ENCODE measurements around the gene NCKAP5.

NCKAP5 gene

GRCh38 chr2:132772340-132772739, 795.9 kb downstream of the NCKAP5 start:
- TF ChIP-seq POLR2AphosphoS5 (IDR thresholded peaks at IDR 0.05; ENCODE audit: low read depth, low read length) (no peak), FOXP2 (optimal IDR thresholded peaks at IDR 0.05; ENCODE audit: borderline replicate concordance, extremely low read depth, extremely low read length, insufficient read depth) (no peak), TAF1 (IDR thresholded peaks at IDR 0.05; ENCODE audit: borderline replicate concordance, insufficient read depth, low read length) (no peak), REST (IDR thresholded peaks at IDR 0.05; ENCODE audit: insufficient read depth in 1 of 2, low read depth in 2 of 2, low read length in 2 of 2) (no peak), SIN3A (IDR thresholded peaks at IDR 0.05; ENCODE audit: borderline replicate concordance, insufficient read depth, low read length) (no peak)

DNA sequence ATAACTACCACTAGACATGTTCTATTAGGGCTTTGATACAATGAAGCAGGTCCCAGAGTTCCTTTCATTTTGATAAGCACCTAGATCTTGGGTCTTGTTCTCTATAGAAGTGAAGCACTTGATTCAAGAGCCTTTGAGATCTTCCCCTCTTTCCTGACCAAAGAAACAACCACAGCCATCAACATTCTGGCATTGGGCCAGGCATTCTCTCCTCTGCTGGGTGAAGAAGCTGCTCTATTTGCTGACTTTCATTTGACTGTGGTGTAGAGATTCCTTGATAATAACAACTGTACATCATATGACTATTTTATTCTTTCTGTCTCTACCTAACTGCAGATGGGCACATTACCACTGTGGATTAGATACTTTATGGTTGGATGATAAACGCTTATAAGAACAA, 801.7 kb downstream of the NCKAP5 start:
- TF ChIP-seq SIN3A (IDR thresholded peaks at IDR 0.05; ENCODE audit: borderline replicate concordance, insufficient read depth, low read length) (no peak), POLR2AphosphoS5 (IDR thresholded peaks at IDR 0.05; ENCODE audit: low read depth, low read length) (no peak), FOXP2 (optimal IDR thresholded peaks at IDR 0.05; ENCODE audit: borderline replicate concordance, extremely low read depth, extremely low read length, insufficient read depth) (no peak), REST (IDR thresholded peaks at IDR 0.05; ENCODE audit: insufficient read depth in 1 of 2, low read depth in 2 of 2, low read length in 2 of 2) (no peak), TAF1 (IDR thresholded peaks at IDR 0.05; ENCODE audit: borderline replicate concordance, insufficient read depth, low read length) (no peak)

- TF ChIP-seq POLR2AphosphoS5 (IDR thresholded peaks at IDR 0.05; ENCODE audit: low read depth, low read length) (no peak), TAF1 (IDR thresholded peaks at IDR 0.05; ENCODE audit: borderline replicate concordance, insufficient read depth, low read length) (no peak), REST (IDR thresholded peaks at IDR 0.05; ENCODE audit: insufficient read depth in 1 of 2, low read depth in 2 of 2, low read length in 2 of 2) (no peak), SIN3A (IDR thresholded peaks at IDR 0.05; ENCODE audit: borderline replicate concordance, insufficient read depth, low read length) (no peak), FOXP2 (optimal IDR thresholded peaks at IDR 0.05; ENCODE audit: borderline replicate concordance, extremely low read depth, extremely low read length, insufficient read depth) (no peak)
Observed at GRCh38 chr2:132761437-132761836, 806.8 kb downstream of the NCKAP5 start.

DNA sequence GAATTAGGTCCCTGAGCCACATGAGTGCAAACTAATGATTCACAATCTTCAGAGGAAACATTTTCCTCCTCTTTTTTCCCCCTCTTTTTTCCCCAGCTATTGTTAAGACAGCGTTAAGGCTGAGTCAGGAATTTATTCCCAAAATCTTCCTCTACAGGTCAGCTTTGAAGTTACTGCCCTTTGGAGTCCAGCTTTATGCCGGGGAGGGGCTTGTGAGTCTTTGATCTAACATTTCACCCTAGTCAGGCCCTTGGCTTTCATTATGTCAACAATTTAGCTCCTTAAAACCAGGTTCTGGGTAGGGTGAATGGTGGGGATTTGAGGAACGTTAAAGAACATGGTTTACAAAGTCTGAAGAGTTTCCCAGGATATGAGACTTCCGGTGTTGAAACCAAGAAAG, 807.3 kb downstream of the NCKAP5 start:
- TF ChIP-seq REST (IDR thresholded peaks at IDR 0.05; ENCODE audit: insufficient read depth in 1 of 2, low read depth in 2 of 2, low read length in 2 of 2) (no peak), SIN3A (IDR thresholded peaks at IDR 0.05; ENCODE audit: borderline replicate concordance, insufficient read depth, low read length) (no peak), POLR2AphosphoS5 (IDR thresholded peaks at IDR 0.05; ENCODE audit: low read depth, low read length) (no peak), TAF1 (IDR thresholded peaks at IDR 0.05; ENCODE audit: borderline replicate concordance, insufficient read depth, low read length) (no peak), FOXP2 (optimal IDR thresholded peaks at IDR 0.05; ENCODE audit: borderline replicate concordance, extremely low read depth, extremely low read length, insufficient read depth) (no peak)

DNA sequence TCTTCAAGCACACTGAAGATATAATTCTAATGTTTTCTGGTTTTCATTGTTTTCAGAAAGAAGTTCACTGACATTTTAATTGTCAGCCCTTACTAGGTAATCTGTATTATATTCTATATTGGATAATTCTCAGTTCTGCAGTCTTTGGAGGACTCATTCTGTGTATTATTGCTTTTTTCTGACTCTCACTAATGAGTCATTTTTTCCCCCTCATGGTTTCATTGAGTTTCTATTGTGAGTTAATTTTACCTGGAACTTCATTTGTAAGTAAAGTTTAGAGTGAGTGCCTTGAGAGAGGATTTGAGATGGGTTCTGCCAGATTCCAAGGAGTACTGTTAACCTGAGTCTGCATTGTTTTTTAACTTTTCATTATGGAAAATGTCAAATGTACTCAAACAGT, 807.9 kb downstream of the NCKAP5 start:
- TF ChIP-seq POLR2AphosphoS5 (IDR thresholded peaks at IDR 0.05; ENCODE audit: low read depth, low read length) = no peak

All from PFSK-1 (cell line).